GM12878 (cell line): ENCODE measurements around the gene ARHGAP15. TPM values are rescaled to one million over a fixed set of nuclear protein-coding genes. Genes with fewer than 3 reads are reported as not detected.

Source experiments
- ATAC-seq: fragments of 200-7000 bp; cut with Tn5 transposase; 3 replicates; pipeline ENCODE4 v1.9.1; 2020; ENCODE audit warnings: mild to moderate bottlenecking, moderate library complexity
- BruUV-seq: library from RNA; stranded (reverse); fragments of 400-500 nt; replicated peaks from 2 replicates; lab custom pipeline; 2021; lab: Mats Ljungman, UMichigan
- CTCF ChIA-PET: fragments of 300-600 bp; sonication (Branson Sonifier 250); formaldehyde crosslinking; extraction: SDS; loops from one replicate; lab custom pipeline; 2021; ENCODE audit warnings: inconsistent platforms; lab: Yijun Ruan, JAX
- POLR2A ChIA-PET: fragments of 350-600 bp; formaldehyde crosslinking; extraction: SDS; loops from one replicate; lab custom pipeline; 2021; ENCODE audit warnings: inconsistent platforms; lab: Charles Lee
- RAD21 ChIA-PET: fragments of 300-600 bp; sonication (Branson Sonifier 250); formaldehyde crosslinking; loops from one replicate; lab custom pipeline; 2023; ENCODE audit warnings: antibody characterized with exemption; ENCODE audit not compliant: unreplicated experiment; lab: Charles Lee
- SMC1A ChIA-PET: fragments of 300-600 bp; sonication (Branson Sonifier 250); formaldehyde crosslinking; loops from one replicate; lab custom pipeline; 2023; ENCODE audit not compliant: unreplicated experiment, uncharacterized antibody; lab: Charles Lee
- DNase-seq: peaks from one replicate; pipeline ENCODE4 v3.0.0-alpha.2; 2011; ENCODE audit warnings: low read depth, low spot score
- FAIRE-seq: peaks from 3 replicates; lab custom pipeline; 2011; peaks lifted over from hg19 to GRCh38; lab: Jason Lieb, UNC
- H2AFZ ChIP-seq: 2 replicates; pipeline ENCODE4 v1.6.0; 2011; ENCODE audit warnings: low read depth, low read length, control low read depth; ENCODE audit not compliant: control insufficient read depth
- H3K27ac ChIP-seq: 2 replicates; pipeline ENCODE4 v1.5.1; 2011; ENCODE audit warnings: control low read depth; ENCODE audit not compliant: control insufficient read depth, insufficient read depth
- H3K27me3 ChIP-seq, 2 experiments: replicated peaks in 1 of 2; 2 replicates each; pipeline versions ENCODE4 v1.6.0 to v1.6.1; 2011; ENCODE audit warnings: low read length in 1 of 2; ENCODE audit not compliant: control insufficient read depth in 2 of 2, insufficient read depth in 2 of 2
- H3K36me3 ChIP-seq, 2 experiments: 2 replicates each; pipeline ENCODE4 v1.5.1; 2011; ENCODE audit warnings: low read length in 1 of 2; ENCODE audit not compliant: control insufficient read depth in 2 of 2, insufficient read depth in 2 of 2
- H3K4me1 ChIP-seq: 2 replicates; pipeline ENCODE4 v1.6.1; 2011; ENCODE audit warnings: mild to moderate bottlenecking, low read length, moderate library complexity, mixed read lengths; ENCODE audit not compliant: control insufficient read depth, insufficient read depth
- H3K4me2 ChIP-seq: 2 replicates; pipeline ENCODE4 v1.6.0; 2011; ENCODE audit warnings: control low read depth; ENCODE audit not compliant: control insufficient read depth, insufficient read depth
- H3K4me3 ChIP-seq: fragments of 200-600 bp; sonication (generic); 2 replicates; pipeline ENCODE4 v1.5.1; 2016
- H3K79me2 ChIP-seq: 2 replicates; pipeline ENCODE4 v1.6.0; 2011; ENCODE audit warnings: low read length; ENCODE audit not compliant: control insufficient read depth, insufficient read depth
- H3K9ac ChIP-seq: 2 replicates; pipeline ENCODE4 v1.8.0; 2011; ENCODE audit warnings: low read length, control low read depth, mixed read lengths; ENCODE audit not compliant: control insufficient read depth, insufficient read depth
- H3K9me3 ChIP-seq: replicated peaks from 3 replicates; pipeline ENCODE4 v1.5.1; 2011; ENCODE audit warnings: mild to moderate bottlenecking, low read length; ENCODE audit not compliant: control insufficient read depth, insufficient read depth
- H4K20me1 ChIP-seq: 2 replicates; pipeline ENCODE4 v1.6.0; 2011; ENCODE audit not compliant: control insufficient read depth, insufficient read depth
- BACH1 ChIP-seq: fragments of 450-650 bp; IDR thresholded peaks from 2 replicates; pipeline ENCODE4 v1.6.1; 2017; ENCODE audit warnings: mild to moderate bottlenecking, borderline replicate concordance
- BHLHE40 ChIP-seq, 2 experiments: fragments of 450-650 bp in 1 of 2; IDR thresholded peaks; 2 replicates each; pipeline ENCODE4 v1.6.1; 2011 to 2017; ENCODE audit warnings: low read depth in 2 of 2, borderline replicate concordance in 1 of 2, improper control_type of control experiment in 1 of 2, low read length in 1 of 2, mild to moderate bottlenecking in 1 of 2
- CREM ChIP-seq: IDR thresholded peaks from 2 replicates; pipeline ENCODE4 v1.6.1; 2014; ENCODE audit warnings: antibody characterized with exemption, low read depth
- ETV6 ChIP-seq, 2 experiments: fragments of 450-650 bp in 1 of 2; IDR thresholded peaks in 1 of 2; conservative IDR thresholded peaks in 1 of 2; 2 replicates each; pipeline ENCODE4 v1.6.1; 2014; ENCODE audit warnings: antibody characterized with exemption in 1 of 2, borderline replicate concordance in 1 of 2, low read depth in 1 of 2, mild to moderate bottlenecking in 1 of 2, moderate library complexity in 1 of 2
- GATAD2B ChIP-seq: fragments of 450-650 bp; conservative IDR thresholded peaks from 2 replicates; pipeline ENCODE4 v1.6.1; 2017; ENCODE audit warnings: low read depth, mild to moderate bottlenecking, moderate library complexity
- KDM1A ChIP-seq: fragments of 200-600 bp; sonication (generic); IDR thresholded peaks from 2 replicates; pipeline ENCODE4 v1.6.1; 2016; ENCODE audit warnings: borderline replicate concordance
- NFXL1 ChIP-seq: fragments of 450-650 bp; IDR thresholded peaks from 2 replicates; pipeline ENCODE4 v1.6.1; 2017; ENCODE audit warnings: antibody characterized with exemption, mild to moderate bottlenecking, borderline replicate concordance
- NR2C1 ChIP-seq: fragments of 450-650 bp; IDR thresholded peaks from 2 replicates; pipeline ENCODE4 v1.6.1; 2017; ENCODE audit warnings: antibody characterized with exemption, mild to moderate bottlenecking, moderate library complexity
- NR2C2 ChIP-seq: IDR thresholded peaks from 2 replicates; pipeline ENCODE4 v1.6.1; 2011; ENCODE audit warnings: borderline replicate concordance, low read depth; ENCODE audit not compliant: control insufficient read depth, insufficient read length
- POLR2AphosphoS5 ChIP-seq: IDR thresholded peaks from 2 replicates; pipeline ENCODE4 v1.6.1; 2011; ENCODE audit warnings: mild to moderate bottlenecking, low read length, inconsistent platforms
- RCOR1 ChIP-seq: conservative IDR thresholded peaks from 2 replicates; pipeline ENCODE4 v1.6.1; 2012; ENCODE audit warnings: low read depth, low read length, improper control_type of control experiment
- RFX5 ChIP-seq: IDR thresholded peaks from 2 replicates; pipeline ENCODE4 v1.6.1; 2011; ENCODE audit warnings: low read depth, low read length, improper control_type of control experiment
- SMC3 ChIP-seq: IDR thresholded peaks from 2 replicates; pipeline ENCODE4 v1.6.1; 2011; ENCODE audit warnings: low read length, improper control_type of control experiment, borderline replicate concordance
- SP1 ChIP-seq: IDR thresholded peaks from one replicate; pipeline ENCODE4 v1.6.1; 2011; ENCODE audit warnings: low read depth, low read length
- TCF12 ChIP-seq: IDR thresholded peaks from 2 replicates; pipeline ENCODE4 v1.6.1; 2011; ENCODE audit warnings: low read depth, mild to moderate bottlenecking, low read length
- ZBED1 ChIP-seq: IDR thresholded peaks from 2 replicates; pipeline ENCODE4 v1.6.1; 2016; ENCODE audit warnings: borderline replicate concordance
- ZBTB4 ChIP-seq: fragments of 450-650 bp; formaldehyde crosslinking; IDR thresholded peaks from 2 replicates; pipeline ENCODE4 v1.4.0; 2022; ENCODE audit warnings: mild to moderate bottlenecking, moderate library complexity
- WGBS: methylation state at CpG from one replicate; pipeline ENCODE4 v1.1.6; 2016; ENCODE audit warnings: low lambda C conversion rate; ENCODE audit not compliant: insufficient replicate concordance, insufficient coverage; ENCODE audit errors: missing lambda C conversion rate; 5-methylcytosine and 5-hydroxymethylcytosine counted together
- in situ Hi-C: fragments of 300-500 bp; cut with MboI; formaldehyde crosslinking; loops from 9 replicates; pipeline ENCODE4 v1.14.3; 2018; ENCODE audit warnings: mixed read lengths
- intact Hi-C: fragments of 100-400 bp; cut with micrococcal nuclease; formaldehyde crosslinking; loops from one replicate; pipeline ENCODE4 v1.14.2; 2022; ENCODE audit not compliant: unreplicated experiment
- polyA plus RNA-seq, 11 experiments: library from polyadenylated mRNA; depleted of rRNA in 4 of 11; unstranded in 6 of 11; stranded (reverse) in 5 of 11; fragments of >200 nt; fragmentation: Nextera tagmentation in 4 of 11; fragmentation: Illumina TruSeq in 1 of 11; extraction: Ambion mirVana in 4 of 11; extraction: Trizol in 1 of 11; gene quantifications; 1 replicate in 1 of 11; 2 replicates in 10 of 11; pipeline versions ENCODE4 v1.2.1 to v1.2.3, GENCODE V29; 2011 to 2016; ENCODE audit warnings: inconsistent platforms in 2 of 11, missing spikeins in 2 of 11, low read depth in 1 of 11
- total RNA-seq, 4 experiments: library from RNA; depleted of rRNA in 3 of 4; stranded (reverse); fragments of >200 nt in 3 of 4; fragmentation: Illumina TruSeq in 1 of 4; extraction: Trizol in 1 of 4; gene quantifications; 2 replicates each; pipeline versions ENCODE4 v1.2.1 to v1.2.3, GENCODE V29; 2013 to 2021

The ARHGAP15 gene
- total and polyA plus RNA-seq, 10 of the 15 experiments (the other 5 are each of a cell fraction or from before 2014, with no cell fraction given): 38.0 to 92.6 (median 66.7) TPM

GRCh38 chr2:143458258-143459190 lies 329.3 kb downstream of the ARHGAP15 start:
- H3K4me3 ChIP-seq: no peak overlapping the region
- no peaks in the 10 kb centered on the region for H3K36me3 ChIP-seq
- H3K27me3 ChIP-seq: no peaks in the 10 kb centered on the region
- no peaks in the 10 kb centered on the region for H4K20me1 ChIP-seq
- H3K9ac ChIP-seq: no peak overlapping the region
- H3K4me1 ChIP-seq: no peaks in the 10 kb centered on the region
- DNase-seq (no peak), ATAC-seq (no peak), FAIRE-seq (no peak)
- in situ Hi-C loops (no loop called here), intact Hi-C loops (no loop called here)
- H3K79me2 ChIP-seq: no peaks in the 10 kb centered on the region
- ChIA-PET CTCF (no interaction called here), RAD21 (no interaction called here), POLR2A (no interaction called here), SMC1A (interaction anchor here (0.6 to 1.2 kb wide), 4 partner anchors 14 to 368 kb away, joined by 3 read pairs; no protein-coding TSS in a partner anchor)
- H3K4me2 ChIP-seq: no peak overlapping the region
- TF ChIP-seq ZBED1: no peak
- no peak for TF ChIP-seq GATAD2B
- no peak for TF ChIP-seq NFXL1
- TF ChIP-seq RCOR1: no peak
- no peak for TF ChIP-seq BHLHE40 (IDR thresholded peaks at IDR 0.05; ENCODE audit: borderline replicate concordance in 1 of 2, low read depth in 2 of 2, low read length in 1 of 2)
- no peak for TF ChIP-seq SP1
- TF ChIP-seq ETV6 (conservative IDR thresholded peaks at IDR 0.05 in 1 of 2, IDR thresholded peaks at IDR 0.05 in 1 of 2; ENCODE audit: borderline replicate concordance in 1 of 2, low read depth in 1 of 2): no peak
- TF ChIP-seq TCF12: no peak
- no peak for TF ChIP-seq KDM1A
- no peak for TF ChIP-seq NR2C2
- TF ChIP-seq NR2C1: no peak
- TF ChIP-seq POLR2AphosphoS5: no peak
- no peak for TF ChIP-seq SMC3
- TF ChIP-seq BACH1: no peak
- TF ChIP-seq ZBTB4 (CRISPR knock-in tag): no peak
- no peak for TF ChIP-seq CREM
- TF ChIP-seq RFX5: no peak
- no peak overlapping the region for H3K27ac ChIP-seq
- whole genome bisulfite sequencing: 99% methylated on average over 7 of the region's 7 CpGs
- no TSS peak for BruUV-seq
- H3K9me3 ChIP-seq: no peaks in the 10 kb centered on the region
- no peak overlapping the region for H2AFZ ChIP-seq
